K562 (cell line): ENCODE results near the gene LRRC27. TPM values are rescaled to one million over a fixed set of nuclear protein-coding genes. Genes with fewer than 3 reads are reported as not detected.

Experiments
- CXXC5 ChIP-seq: fragments of 250-450 bp; sonication (Bioruptor Pico); IDR thresholded peaks from 2 replicates; pipeline ENCODE4 v1.8.0; 2022; ENCODE audit warnings: inconsistent platforms, mild to moderate bottlenecking, moderate library complexity
- FOXK2 ChIP-seq, 2 experiments: fragments of 450-650 bp; IDR thresholded peaks in 1 of 2; conservative IDR thresholded peaks in 1 of 2; 2 replicates each; pipeline ENCODE4 v1.6.1; 2016; ENCODE audit warnings: low read depth in 2 of 2, mild to moderate bottlenecking in 1 of 2
- JUND ChIP-seq, 2 experiments: IDR thresholded peaks; 2 replicates in 1 of 2; 3 replicates in 1 of 2; pipeline ENCODE4 v1.6.1; 2011; ENCODE audit warnings: borderline replicate concordance in 2 of 2, low read depth in 2 of 2, low read length in 2 of 2, improper control_type of control experiment in 1 of 2, missing biosample characterization in 1 of 2, missing genetic modification characterization in 1 of 2, missing genetic modification reagents in 1 of 2
- LCOR ChIP-seq: sonication (generic); formaldehyde crosslinking; IDR thresholded peaks from 2 replicates; pipeline ENCODE4 v1.8.0; 2022; ENCODE audit warnings: mild to moderate bottlenecking, missing genetic modification reagents
- NR3C1 ChIP-seq: sonication (generic); formaldehyde crosslinking; IDR thresholded peaks from 2 replicates; pipeline ENCODE4 v1.8.1; 2022; ENCODE audit warnings: missing genetic modification reagents
- RCOR1 ChIP-seq, 2 experiments: IDR thresholded peaks; 2 replicates each; pipeline ENCODE4 v1.6.1; 2012; ENCODE audit warnings: low read depth in 2 of 2, low read length in 2 of 2, borderline replicate concordance in 1 of 2, improper control_type of control experiment in 1 of 2
- RFX7 ChIP-seq: fragments of 250-450 bp; sonication (Bioruptor Pico); IDR thresholded peaks from 2 replicates; pipeline ENCODE4 v1.5.1; 2021; ENCODE audit warnings: mild to moderate bottlenecking
- TEAD4 ChIP-seq, 2 experiments: sonication (generic) in 1 of 2; formaldehyde crosslinking in 1 of 2; IDR thresholded peaks; 2 replicates each; pipeline versions ENCODE4 v1.6.1 to v1.8.0; 2012 to 2022; ENCODE audit warnings: borderline replicate concordance in 1 of 2, inconsistent platforms in 1 of 2, low read length in 1 of 2, mild to moderate bottlenecking in 1 of 2, missing genetic modification reagents in 1 of 2
- ZNF318 ChIP-seq, 2 experiments: fragments of 450-650 bp; IDR thresholded peaks; 2 replicates each; pipeline ENCODE4 v1.6.1; 2016; ENCODE audit warnings: mild to moderate bottlenecking in 2 of 2, borderline replicate concordance in 1 of 2, low read depth in 1 of 2, moderate library complexity in 1 of 2
- polyA plus RNA-seq, 8 experiments: library from polyadenylated mRNA; depleted of rRNA in 4 of 8; stranded (reverse) in 5 of 8; unstranded in 3 of 8; fragments of >200 nt; fragmentation: Nextera tagmentation in 2 of 8; fragmentation: Illumina TruSeq in 1 of 8; extraction: Ambion mirVana in 2 of 8; extraction: Trizol in 1 of 8; gene quantifications; 2 replicates each; pipeline versions ENCODE4 v1.2.1 to v1.2.3, GENCODE V29; 2011 to 2014; ENCODE audit warnings: inconsistent platforms in 1 of 8, missing spikeins in 1 of 8
- total RNA-seq, 7 experiments: library from RNA; depleted of rRNA in 6 of 7; stranded (reverse); fragments of >200 nt in 6 of 7; fragmentation: Illumina TruSeq in 2 of 7; extraction: Trizol in 2 of 7; gene quantifications; 2 replicates each; pipeline versions ENCODE4 v1.2.1 to v1.2.3, GENCODE V29; 2011 to 2021; ENCODE audit warnings: low replicate concordance in 1 of 7
- TF ChIP-seq, protein P1 (sequence below): fragments of 250-450 bp; sonication (Bioruptor Pico); IDR thresholded peaks from 2 replicates; pipeline ENCODE4 v1.9.0; 2021; ENCODE audit warnings: mild to moderate bottlenecking, inconsistent platforms
- TF ChIP-seq, protein P2 (sequence below): fragments of 450-650 bp; IDR thresholded peaks from 2 replicates; pipeline ENCODE4 v1.6.1; 2017; ENCODE audit warnings: antibody characterized with exemption

The LRRC27 gene
- total and polyA plus RNA-seq, 9 of the 15 experiments (the other 6 are each of a cell fraction or from before 2014, with no cell fraction given), result 0.10 to 2.7 (median 1.4) TPM

- 0 out of 4 replicates have a peak, but pooled peaks of 1 of the 2 experiments have one; percentile 15 for TF ChIP-seq FOXK2 (conservative IDR thresholded peaks at IDR 0.05 in 1 of 2, IDR thresholded peaks at IDR 0.05 in 1 of 2; ENCODE audit: low read depth in 2 of 2)
- TF ChIP-seq, protein P1, sequence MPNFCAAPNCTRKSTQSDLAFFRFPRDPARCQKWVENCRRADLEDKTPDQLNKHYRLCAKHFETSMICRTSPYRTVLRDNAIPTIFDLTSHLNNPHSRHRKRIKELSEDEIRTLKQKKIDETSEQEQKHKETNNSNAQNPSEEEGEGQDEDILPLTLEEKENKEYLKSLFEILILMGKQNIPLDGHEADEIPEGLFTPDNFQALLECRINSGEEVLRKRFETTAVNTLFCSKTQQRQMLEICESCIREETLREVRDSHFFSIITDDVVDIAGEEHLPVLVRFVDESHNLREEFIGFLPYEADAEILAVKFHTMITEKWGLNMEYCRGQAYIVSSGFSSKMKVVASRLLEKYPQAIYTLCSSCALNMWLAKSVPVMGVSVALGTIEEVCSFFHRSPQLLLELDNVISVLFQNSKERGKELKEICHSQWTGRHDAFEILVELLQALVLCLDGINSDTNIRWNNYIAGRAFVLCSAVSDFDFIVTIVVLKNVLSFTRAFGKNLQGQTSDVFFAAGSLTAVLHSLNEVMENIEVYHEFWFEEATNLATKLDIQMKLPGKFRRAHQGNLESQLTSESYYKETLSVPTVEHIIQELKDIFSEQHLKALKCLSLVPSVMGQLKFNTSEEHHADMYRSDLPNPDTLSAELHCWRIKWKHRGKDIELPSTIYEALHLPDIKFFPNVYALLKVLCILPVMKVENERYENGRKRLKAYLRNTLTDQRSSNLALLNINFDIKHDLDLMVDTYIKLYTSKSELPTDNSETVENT (CRISPR knock-in tag), result no peak
- TF ChIP-seq ZNF318 (IDR thresholded peaks at IDR 0.05; ENCODE audit: borderline replicate concordance in 1 of 2, low read depth in 1 of 2), result no peak
- TF ChIP-seq, protein P2, sequence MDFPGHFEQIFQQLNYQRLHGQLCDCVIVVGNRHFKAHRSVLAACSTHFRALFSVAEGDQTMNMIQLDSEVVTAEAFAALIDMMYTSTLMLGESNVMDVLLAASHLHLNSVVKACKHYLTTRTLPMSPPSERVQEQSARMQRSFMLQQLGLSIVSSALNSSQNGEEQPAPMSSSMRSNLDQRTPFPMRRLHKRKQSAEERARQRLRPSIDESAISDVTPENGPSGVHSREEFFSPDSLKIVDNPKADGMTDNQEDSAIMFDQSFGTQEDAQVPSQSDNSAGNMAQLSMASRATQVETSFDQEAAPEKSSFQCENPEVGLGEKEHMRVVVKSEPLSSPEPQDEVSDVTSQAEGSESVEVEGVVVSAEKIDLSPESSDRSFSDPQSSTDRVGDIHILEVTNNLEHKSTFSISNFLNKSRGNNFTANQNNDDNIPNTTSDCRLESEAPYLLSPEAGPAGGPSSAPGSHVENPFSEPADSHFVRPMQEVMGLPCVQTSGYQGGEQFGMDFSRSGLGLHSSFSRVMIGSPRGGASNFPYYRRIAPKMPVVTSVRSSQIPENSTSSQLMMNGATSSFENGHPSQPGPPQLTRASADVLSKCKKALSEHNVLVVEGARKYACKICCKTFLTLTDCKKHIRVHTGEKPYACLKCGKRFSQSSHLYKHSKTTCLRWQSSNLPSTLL, result no peak
- TF ChIP-seq LCOR (CRISPR knock-in tag), result 0 out of 2 replicates have a peak, but pooled peaks have one; percentile 27
- 0 out of 4 replicates have a peak, but pooled peaks of 1 of the 2 experiments have one; percentile 25 for TF ChIP-seq RCOR1 (IDR thresholded peaks at IDR 0.05; ENCODE audit: borderline replicate concordance in 1 of 2, low read depth in 2 of 2, low read length in 2 of 2)
- TF ChIP-seq JUND (IDR thresholded peaks at IDR 0.05; ENCODE audit: borderline replicate concordance, low read depth, low read length), result peak; percentile 83
- peak; percentile 78; the same call in 2 of the 3 replicates for TF ChIP-seq JUND (tag; IDR thresholded peaks at IDR 0.05; ENCODE audit: borderline replicate concordance, low read depth, low read length)
- TF ChIP-seq RFX7, result no peak
- TF ChIP-seq NR3C1 (CRISPR knock-in tag), result no peak
- TF ChIP-seq TEAD4 (IDR thresholded peaks at IDR 0.05; ENCODE audit: low read length), result peak; percentile 19; the same call in 1 of the 2 replicates
- TF ChIP-seq TEAD4 (CRISPR knock-in tag; IDR thresholded peaks at IDR 0.05; ENCODE audit: borderline replicate concordance), result no peak
- peak; percentile 38 for TF ChIP-seq CXXC5
These were observed 2.2 kb upstream of the LRRC27 start (continued) for GRCh38 chr10:132329565-132330485.
